Measurements from ENCODE around the gene SALL3.
"Not testable (repeated sequence)": the region's sequence is repeated elsewhere in the genome, so short reads cannot be mapped to it uniquely, and the experiment has no call there.

Gene SALL3

DNA sequence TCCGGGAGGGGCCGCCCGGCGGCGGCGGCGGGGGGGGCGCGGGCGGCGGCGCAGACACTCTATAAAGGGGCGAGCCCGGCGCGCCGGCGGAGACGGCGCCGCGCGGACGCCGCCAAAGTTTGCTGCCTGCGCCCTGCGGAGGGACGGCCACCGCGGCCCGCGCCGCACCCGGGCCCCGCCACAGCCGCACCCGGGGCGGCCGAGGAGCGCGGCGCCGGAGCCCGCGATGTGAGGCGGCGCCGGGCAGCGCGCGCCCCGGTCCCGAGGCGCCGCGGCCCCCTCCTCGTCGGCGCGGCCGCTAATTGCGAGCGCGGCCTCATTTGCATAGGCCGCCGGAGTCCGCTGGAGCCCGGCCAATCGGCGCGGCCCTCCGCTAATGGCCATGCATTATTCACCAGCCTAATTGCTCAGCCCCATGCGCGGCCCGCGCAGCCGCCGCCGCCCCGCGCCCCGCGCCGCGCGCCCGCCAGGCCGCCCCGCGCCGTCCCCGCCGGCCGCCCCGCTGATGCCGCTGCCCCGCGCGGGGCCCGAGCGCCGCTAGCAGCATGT is at the start of gene SALL3:
SALL3 (plus strand) TSS at position 89 of the 549 bp plus-strand sequence; CDS start at position 546, 457 bp downstream.
- DNase-seq, result peak; percentile 28 to 62

DNA sequence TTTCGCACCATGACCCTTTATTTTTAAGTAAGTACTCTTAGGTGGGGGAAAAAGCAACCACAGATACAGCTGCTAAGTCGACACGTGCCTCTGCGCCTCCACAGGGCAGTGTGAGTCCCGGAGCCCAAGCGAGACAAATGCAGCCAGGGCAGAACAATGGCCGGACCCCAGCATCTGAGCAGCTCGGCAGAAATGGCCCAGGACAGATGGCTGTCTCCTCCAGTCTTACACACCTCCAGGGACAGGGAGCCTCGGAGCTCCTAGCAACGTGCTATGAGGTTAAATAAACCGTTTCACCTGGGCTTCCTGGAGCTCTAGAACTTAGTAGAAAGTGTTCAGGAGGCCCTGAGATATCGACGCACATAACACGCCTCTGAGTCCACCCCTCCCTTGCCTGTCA is 47.3 kb upstream of the SALL3 start:
- no peak for DNase-seq

DNA sequence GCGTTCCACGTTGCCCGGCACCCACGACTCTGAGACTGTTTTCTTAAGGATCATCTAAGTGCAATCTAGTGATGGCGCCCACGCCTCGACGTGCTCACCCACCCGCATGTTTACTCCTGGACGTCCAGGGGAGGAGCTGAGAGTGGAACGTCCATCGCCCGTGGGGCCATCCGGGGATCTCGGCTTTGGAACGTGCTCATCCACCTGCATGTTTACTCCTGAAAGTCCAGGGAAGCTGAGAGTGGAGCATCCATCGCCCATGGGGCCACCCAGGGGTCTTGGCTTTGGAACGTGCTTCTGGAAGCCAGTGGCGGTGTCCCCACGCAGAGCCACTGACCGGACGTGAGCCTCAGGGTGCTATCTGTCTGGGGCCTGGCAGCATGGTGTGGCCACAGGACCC is 45.6 kb upstream of the SALL3 start:
- DNase-seq, result no peak

DNA sequence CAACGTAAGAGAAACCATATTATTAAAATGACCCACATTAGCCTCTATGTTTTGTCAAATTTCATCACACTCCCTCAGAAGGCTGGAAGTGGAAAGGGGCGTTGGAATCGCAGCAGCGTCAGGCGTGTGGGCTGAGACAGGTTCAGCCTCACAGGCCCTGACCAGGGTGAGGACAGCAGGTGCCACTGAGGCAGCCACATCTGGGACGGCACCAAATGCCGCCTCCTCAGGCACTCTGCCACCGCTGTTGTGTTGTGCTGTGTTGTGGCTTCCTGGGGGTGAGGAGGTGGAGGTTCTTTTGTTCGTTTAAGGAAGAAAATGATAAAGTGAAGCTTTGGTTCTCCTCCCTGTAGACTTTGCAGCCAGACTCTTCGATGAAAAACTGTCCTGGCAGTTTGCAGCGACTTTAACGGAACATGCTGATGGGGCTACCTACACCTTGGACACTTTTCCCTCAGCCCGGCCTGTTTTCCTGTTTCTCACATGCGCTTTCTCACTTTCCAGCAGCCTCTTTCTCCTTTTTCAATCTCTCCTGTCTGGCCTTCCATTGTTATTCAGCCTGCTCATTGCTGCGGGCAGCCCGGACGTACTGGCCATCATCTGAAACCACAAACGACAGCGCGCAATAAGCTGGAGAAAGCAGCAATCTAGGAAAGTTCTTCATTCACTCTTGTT is 44.9 kb upstream of the SALL3 start:
- DNase-seq, result no peak

DNA sequence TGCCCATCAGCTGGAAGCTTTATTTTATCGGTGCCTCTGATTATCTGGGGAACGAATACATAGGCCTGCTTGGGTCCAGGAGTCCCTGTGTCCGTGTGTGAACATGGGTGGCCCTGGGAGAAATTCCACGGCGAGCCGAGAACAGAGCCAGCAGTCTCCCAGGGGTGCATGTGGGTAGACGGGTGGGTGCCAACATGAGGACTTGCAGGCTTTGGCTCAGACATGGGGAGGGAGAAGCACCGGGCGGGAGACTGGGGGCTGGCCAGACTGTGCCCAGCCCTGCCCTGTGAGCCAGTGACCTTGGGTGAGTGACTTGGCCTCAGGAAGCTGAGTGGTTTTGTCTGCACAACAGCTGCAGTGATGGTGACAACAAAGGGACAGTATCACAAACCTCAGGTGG is 44.2 kb upstream of the SALL3 start:
- no peak for DNase-seq

DNA sequence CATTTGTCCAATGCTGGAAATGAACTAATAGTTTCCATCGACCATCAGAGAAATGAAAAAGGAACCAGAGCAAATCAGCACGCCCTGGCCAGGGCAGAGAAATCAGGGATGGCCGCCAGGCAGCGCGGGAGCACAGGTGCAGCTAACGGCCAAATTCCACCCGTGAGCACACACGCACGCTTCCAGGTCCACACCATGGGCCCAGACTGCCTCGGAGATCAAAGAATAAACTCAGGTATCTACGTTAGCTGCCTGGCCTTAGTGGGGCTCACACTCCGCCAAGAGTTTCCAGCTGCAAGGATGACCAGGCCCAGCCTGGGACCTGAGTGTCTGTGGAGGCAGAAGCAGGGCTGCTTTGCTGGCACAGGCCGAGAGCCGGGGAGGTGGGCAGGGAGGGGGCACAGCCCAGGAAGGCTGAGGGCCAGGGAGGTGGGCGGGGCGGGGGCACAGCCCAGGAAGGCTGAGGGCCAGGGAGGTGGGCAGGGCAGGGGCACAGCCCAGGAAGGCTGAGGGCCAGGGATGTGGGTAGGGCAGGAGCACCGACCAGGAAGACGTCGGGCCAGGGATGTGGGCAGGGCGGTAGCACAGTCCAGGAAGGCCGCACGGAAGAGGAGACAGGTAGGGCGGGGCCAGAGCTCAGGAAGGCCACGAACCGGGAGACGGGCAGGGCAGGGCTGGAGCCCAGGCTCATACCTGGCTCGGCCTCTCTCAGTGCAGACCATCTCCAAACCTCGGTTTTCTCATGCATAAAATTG is 43.2 kb upstream of the SALL3 start:
- DNase-seq, result no peak

DNA sequence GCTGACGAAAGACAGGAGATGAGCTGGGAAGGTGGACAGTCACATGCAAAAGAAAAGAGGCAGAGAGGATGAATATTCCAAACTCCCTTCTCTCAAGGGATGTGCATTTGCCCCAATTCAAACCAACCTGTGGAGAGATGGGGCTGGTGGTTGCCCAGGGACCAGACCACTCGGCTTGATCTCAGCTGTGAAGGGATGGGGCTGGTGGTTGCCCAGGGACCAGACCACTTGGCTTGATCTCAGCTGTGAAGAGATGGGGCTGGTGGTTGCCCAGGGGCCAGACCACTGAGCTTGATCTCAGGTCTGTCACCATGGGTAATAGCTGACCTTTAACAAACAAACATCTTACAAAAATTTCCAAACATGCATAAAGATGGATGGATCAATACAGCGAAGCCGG is 42.5 kb upstream of the SALL3 start:
- no peak for DNase-seq

DNA sequence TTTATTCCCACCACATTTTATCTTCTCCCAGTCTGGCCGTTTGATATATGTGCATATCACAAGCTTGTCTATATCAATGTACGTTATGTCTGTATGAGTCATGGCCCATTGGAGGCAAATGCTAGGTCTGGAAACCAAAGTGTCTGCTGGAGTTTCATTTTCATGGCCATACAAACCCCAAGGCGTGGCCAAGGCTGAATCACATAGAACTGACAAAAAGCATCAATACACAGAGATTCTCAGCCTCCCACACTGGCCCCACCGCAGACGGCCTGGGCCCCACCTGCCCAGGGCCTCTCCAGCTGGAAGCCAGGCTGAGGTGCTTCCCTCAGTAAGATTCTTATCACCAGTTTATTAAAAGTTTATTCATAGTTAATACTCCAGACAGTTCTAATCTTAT is 40.5 kb upstream of the SALL3 start:
- no peak for DNase-seq

DNA sequence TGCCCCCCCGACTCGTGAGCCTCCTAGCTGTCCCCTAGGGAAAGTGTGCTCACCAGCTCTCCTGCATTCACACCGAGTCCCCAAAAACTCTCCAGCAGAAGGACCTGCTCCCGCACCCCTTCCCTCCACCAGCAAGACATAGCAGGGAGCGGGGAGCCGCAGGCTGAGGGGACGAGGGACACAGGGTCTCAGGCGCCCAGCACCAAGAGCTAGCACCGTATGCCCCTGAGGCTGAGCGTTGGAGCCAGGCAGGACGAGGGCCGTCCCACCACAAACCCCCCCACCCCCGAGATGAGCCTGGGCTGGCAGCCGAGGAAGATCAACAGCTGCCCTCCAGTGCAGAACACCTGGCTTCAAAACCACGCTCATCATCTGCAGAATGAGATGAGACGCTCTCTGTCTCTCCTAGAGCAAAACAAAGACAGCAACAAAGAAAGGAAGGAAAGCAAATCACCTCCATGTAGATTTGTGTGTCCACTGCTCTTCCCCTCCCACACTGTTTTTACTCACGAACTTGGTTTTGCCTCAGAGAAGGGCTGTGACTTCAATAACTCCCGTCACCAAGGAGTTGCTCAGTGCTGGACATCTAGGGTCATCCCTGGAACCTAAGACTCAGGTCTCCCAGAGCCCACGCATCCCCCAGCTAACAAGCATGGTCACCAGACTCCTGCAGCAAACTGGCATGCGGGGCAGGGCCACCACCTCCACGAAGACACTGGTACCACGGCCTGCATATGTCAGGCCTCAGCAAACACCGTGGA is 39.7 kb upstream of the SALL3 start:
- no peak for DNase-seq

DNA sequence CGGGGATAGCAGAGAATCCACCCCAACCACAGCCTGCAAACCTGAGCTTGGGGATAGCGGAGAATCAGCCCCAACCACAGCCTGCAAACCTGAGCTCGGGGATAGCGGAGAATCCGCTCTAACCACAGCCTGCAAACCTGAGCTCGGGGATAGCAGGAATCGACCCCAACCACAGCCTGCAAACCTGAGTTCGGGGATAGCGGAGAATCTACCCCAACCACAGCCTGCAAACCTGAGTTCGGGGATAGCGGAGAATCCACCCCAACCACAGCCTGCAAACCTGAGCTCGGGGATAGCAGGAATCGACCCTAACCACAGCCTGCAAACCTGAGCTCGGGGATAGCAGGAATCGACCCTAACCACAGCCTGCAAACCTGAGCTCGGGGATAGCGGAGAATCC is 37.4 kb upstream of the SALL3 start:
- not testable (repeated sequence) for DNase-seq

DNA sequence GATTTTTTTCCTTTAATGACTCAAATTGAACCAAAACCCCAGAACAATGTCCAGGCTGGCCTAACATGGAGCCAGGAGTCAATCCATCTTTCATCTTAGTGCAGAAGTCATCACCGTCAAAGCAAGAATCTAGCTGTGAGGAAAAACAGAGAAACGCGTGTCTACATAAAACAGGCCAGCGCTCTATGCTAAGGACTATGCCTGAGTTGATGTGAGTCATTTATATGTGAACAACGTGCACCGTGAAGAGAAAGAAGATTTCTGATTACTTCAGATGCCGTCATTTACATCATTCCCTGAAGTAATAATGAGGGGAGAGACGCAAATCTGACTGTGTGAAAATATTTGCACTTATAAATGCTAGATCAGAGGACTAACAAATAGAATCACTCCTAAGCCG is 34.0 kb upstream of the SALL3 start:
- DNase-seq, result no peak

DNA sequence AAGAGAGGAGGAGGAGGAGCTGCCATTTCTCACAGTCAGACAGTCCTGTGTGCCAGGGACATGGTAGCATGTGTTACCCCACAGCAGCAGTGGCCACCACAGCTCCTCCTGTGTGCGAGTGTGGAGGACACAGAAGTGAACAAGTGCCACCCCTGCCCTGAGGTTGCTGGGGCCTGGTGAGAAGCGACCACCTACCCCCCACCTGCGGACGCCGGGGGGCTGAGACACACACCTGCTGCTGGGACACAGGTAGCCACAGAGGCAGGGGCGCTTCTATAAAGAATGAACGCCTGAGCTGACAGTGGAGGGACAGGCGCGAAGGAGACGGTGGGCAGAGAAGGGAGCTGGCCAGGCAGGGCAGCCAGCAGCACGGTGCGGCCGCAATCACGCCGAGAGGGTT is 32.3 kb upstream of the SALL3 start:
- DNase-seq, result no peak

DNA sequence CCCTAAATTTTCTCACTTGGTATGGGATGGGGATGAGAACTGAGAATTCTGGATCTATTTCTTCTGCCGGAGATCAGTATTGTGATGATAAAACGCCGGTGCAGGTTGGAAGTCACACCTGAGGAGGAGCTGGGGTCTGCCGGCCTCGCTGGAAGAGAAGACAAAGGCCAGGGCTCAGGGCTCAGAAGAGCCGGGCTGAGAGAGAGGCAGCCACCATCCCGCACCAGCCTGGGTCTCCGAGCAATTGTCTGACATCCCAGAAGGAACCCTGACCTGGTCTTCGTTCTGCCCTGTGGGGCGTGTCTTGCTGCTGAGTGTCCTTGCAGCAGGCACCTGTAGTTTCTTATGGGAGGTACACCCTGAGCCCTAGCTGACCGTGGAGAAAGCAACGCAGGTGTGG is 31.4 kb upstream of the SALL3 start:
- DNase-seq, result no peak

DNA sequence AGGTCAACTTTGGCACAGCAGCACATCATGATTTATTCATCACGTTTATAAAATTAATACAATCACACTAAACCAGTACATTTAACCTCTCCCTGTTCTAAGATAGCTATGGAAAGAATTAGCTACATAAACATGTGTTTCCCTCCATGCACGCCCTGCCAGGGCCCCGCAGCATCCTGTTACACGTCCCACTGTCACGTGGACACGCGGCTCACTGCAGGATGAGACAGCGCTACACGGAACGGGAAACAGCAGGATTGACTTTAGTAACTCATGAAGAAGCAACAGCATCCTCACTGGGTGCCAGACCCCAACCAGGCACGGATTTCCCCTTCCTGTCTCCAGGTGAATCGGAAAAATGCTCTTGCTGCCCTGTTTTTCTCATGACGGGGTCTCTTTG is 30.9 kb upstream of the SALL3 start:
- no peak for DNase-seq

DNA sequence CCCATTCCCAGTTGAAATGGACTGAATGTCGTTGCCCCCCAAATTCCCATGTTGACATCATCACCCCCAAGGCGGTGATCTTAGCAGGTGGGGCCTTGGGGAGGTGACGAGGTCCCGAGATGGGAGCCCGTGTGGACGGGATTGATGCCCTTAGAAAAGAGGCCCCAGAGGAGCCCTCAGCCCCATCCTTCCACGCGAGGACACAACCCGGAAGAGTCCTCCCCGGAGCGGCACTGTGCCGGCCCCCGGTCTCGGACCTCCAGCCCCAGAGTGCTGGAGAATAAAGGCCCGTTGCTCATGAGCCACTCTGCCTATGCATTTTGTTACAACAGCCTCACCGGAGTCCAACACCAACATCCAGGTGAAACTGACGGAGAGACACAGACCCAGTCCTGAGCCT is 30.4 kb upstream of the SALL3 start:
- DNase-seq, result no peak

DNA sequence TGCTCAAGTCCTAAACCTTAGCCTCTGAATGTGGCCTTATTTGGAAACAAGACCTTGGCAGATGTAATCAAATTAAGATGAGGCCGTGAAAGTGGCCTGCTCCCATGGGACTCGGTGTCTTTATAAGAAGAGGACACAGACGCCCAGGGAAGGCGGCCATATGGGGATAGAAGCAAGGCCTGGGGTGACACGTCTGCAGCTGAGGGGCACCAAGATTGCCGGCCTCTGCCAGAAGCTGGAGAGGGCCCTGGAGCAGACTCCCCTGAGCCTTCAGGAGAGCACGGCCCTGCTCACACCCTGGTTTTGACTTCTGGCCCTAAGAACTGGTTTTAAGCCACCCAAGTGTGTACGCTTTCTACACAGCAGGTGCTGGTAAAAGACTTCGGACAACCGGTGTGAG is 29.2 kb upstream of the SALL3 start:
- no peak for DNase-seq

DNA sequence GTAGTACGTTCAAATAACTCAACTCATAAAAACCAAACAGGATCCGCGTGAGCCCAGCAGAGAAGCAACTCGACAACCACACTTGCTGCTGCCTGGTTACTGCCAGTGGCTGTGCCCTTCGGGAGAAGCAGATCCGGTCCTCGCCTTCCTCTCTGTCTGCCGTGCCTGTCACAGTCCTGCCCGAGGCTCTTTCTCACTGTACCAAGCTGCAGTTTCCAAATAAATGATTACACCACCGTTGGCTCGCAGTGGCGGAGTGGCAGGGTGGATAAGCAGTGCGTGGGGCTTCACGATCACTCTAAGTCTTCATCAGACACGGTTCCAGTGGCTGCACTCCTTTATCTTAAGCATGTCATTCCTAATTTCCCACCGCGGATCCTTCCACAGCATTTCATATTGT is 26.1 kb upstream of the SALL3 start:
- DNase-seq, result no peak

DNA sequence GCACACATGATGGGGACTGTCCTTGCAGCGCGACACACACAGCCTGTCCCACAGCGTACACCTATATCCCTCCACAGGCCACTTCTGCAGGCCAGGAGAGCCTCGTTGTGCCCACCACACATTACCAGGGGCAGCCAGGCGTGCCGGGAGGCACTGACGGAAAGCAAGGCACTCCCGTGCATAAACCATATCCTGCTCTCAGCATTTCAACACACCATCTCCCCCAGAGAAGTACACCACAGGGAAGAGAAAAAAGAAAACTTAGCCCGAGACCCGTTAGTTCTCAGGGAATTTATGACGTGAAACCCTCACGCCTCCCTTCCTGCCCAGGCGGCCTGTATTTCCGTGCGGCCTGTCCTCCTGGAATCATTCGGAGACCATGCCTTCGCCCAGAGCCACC is 24.6 kb upstream of the SALL3 start:
- no peak for DNase-seq

DNA sequence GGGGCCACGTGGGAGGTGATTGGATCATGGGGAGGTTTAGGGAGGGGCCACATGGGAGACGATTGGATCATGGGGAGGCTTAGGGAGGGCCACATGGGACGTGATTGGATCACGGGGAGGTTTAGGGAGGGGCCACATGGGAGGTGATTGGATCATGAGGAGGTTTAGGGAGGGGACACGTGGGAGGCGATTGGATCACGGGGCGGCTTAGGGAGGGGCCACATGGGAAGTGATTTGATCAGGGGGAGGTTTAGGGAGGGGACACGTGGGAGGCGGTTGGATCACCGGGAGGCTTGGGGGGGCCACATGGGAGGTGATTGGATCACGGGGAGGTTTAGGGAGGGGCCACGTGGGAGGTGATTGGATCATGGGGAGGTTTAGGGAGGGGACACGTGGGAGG is 22.5 kb upstream of the SALL3 start:
- DNase-seq, result no peak

DNA sequence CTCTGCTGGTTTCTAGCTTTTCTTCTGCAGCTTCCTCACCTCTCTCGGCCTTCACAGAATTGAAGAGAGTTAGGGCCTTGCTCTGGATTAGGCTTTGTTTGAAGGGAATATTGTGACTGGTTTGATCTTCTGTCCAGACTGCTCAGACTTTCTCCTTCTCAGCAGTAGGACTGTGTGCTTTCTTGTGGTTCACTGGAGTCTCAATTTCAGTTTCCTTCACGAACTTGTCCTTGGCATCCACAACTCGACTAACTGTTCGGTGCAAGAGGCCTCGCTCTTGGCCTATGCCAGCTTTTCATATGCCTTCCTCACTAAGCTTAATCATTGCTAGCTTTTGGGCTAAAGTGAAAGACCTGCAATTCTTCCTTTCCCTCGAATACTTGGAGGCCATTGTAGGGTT is 18.9 kb upstream of the SALL3 start:
- DNase-seq, result no peak

DNA sequence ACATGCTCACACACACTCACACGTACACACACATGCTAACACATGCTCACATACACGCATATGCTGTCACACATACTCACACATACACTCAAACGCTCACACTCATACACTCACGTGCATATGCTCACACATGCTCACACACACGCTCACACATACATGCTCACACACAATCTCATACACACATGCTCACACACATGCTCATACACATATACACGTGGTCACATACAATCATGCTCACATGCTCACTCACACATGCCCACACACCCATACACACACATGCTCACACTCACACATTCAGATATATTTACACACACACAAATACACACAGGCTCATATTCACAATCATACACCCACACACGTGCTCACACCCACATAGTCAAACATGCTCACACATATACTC is 17.5 kb upstream of the SALL3 start:
- DNase-seq, result no peak

DNA sequence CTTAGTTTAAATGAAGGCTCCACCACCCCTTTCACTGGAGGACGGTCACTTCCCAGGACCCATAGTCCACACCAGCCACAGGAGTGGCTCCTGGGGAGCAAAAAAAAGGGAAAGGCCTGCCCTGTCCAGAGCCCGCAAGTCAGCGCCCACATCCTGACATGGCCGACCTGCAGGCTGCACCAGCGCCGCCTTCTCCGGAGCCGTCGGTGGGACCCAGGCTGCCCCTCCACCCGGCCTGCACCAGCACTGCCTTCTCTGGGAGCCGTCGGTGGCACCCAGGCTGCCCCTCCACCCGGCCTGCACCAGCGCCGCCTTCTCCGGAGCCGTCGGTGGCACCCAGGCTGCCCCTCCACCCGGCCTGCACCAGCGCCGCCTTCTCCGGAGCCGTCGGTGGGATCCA is 14.9 kb upstream of the SALL3 start:
- DNase-seq, result not testable (repeated sequence)

DNA sequence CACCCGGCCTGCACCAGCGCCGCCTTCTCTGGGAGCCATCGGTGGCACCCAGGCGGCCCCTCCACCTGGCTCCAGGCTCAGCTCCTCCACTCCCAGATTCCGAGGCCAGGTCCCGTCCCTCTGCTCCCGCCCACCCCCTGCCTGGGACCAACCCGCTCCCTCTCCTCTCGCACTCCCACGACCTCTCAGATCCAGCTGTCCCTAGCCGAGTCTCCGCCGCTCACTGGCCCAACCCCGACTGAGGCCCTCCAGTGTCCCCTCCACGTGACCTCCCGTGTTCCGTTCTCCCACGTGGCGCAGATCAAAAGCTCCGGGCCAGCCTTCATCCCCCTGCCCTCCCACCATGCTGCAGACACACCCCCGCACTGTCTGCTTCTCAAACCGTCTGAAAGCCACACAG is 14.4 kb upstream of the SALL3 start:
- no peak for DNase-seq
